HG02938 (cell line): ENCODE measurements around the gene SRC.

Experiments used
- ATAC-seq: cut with Tn5 transposase; IDR thresholded peaks from one replicate; pipeline ENCODE4 v1.9.1; 2021; ENCODE audit warnings: mild to moderate bottlenecking, moderate library complexity; ENCODE audit not compliant: unreplicated experiment

SRC gene

DNA sequence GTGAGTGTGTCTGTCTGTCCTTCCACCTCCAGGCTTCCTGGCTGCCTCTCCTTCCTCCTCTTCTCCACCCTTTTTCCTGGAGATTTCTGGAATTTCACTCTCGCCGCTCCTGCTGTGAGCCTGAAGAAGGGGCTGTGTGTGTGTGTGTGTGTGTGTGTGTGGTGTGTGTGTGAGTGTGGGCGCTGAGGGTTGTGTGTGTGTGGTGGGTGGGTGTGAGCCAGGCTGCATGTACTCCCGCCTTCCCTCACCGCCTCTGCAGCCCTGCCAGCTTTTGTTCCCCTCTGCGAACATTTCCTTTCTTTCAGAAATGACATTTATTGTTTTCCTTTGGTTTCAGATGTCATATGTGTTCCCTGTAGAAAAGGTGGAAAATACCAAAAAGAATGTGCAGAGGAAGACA is 76.0 kb downstream of the SRC start:
- ATAC-seq: no peak

- no peak for ATAC-seq
These were observed 76.9 kb downstream of the SRC start for GRCh38 chr20:37422791-37423286.

- ATAC-seq: no peak
These were observed 77.6 kb downstream of the SRC start for GRCh38 chr20:37423545-37423944.

- ATAC-seq: no peak
These were observed 78.3 kb downstream of the SRC start for GRCh38 chr20:37424062-37424851.

GRCh38 chr20:37425103-37425625 is 79.2 kb downstream of the SRC start:
- no peak for ATAC-seq

DNA sequence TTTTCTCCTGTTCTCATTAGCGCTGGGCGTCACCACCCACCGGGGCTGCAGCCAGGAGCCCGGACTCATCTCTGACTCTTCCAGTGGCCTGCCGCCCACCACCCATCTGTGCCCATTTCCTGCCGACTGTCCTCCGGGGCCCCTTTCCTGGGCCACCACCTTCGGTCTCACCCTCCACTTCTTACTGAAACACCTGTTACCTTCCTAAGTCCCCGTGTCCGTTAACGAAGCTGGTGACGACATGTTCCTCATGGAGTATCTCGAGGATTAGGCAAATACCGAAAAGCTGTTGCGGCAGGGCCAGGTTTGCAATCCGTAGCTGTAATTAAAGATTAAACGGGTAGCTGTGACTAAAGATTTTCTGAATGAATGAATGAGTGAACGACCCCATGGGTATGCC is 80.2 kb downstream of the SRC start:
- no peak for ATAC-seq

DNA sequence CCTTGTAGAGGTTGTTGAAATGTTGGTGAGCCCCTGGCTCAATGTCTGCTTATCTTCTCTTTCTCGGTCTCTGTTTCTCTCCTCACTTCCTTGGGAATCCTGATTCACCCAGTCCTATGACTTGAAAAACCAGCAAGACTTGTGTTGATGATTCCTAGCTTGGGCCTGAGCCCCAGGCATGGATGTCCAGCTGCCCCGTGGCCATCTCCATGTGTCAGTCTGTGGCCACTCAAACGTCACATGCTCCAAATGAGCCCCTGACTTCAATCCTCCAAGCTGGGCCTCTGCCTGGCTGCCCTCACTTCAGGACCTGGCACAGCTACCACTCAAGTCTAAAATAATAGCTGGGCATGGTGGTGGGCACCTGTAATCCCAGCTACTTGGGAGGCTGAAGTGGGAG is 81.0 kb downstream of the SRC start:
- ATAC-seq: no peak

DNA sequence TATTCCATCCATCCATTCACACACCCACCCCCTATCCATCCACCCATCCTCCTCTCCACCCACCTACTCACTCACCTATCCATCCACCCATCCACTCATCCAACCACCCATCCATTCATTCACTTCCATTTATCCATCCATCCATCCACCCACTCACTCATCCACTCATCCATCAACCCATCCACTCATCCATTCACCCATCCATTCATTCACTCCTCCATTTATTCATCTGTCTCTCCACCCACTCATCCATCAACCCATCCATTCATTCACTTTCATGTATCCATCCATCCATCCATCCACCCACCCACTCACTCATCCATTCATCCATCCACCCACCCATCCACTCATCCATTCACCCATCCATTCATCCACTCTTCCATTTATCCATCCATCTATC is 84.1 kb downstream of the SRC start:
- no peak for ATAC-seq

DNA sequence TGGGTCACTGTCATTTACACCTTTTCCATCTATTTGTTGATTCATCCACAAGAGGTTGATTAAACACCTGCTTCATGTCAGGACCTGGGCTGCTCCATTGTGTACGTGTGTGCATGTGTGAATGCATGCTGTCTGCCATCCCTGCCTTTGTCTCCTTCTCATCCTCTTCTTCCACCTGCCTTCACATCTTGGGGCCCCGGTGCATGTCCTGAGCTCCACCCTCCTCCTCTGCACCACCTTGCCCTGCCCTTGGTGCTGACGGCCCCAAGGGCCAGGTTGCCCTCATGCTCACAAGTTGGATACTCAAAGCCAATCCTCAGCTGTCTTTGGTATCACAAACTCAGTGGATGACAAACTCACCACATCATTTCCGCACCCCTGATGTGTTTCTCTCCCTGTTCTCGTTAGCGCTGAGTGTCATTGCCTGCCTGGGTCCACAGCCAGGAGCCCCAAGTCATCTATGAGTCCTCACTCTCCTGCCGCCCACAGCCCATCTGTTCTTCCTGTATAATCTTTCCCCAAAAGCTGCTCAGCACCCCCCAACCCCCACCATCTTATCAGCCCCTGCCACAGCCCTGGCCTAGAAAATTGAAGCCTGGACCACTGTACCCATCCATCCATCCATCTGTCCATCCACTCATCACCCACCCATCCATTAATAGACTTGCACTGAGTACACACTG is 85.0 kb downstream of the SRC start:
- no peak for ATAC-seq

- no peak for ATAC-seq
These were observed 85.8 kb downstream of the SRC start for GRCh38 chr20:37431786-37432185.

DNA sequence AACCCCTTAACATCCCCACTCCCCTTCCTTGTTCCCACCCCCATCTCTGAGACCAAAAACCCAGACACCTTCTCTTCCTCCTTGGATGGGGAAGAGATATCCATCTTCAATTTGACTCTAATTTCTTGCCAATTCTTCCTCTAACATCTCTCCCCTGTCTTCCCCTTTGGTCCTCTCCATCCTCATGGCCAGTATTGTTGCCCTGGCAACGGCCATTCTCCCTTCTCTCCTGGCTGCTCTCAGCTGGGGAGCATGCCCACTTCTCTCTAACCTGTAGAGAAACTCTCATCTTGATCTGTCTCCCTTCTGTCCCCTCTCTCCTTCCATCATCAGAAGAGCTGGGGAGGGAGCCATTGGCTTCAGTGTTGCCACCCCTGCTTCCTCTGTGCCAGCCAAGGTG is 86.7 kb downstream of the SRC start:
- ATAC-seq: no peak

DNA sequence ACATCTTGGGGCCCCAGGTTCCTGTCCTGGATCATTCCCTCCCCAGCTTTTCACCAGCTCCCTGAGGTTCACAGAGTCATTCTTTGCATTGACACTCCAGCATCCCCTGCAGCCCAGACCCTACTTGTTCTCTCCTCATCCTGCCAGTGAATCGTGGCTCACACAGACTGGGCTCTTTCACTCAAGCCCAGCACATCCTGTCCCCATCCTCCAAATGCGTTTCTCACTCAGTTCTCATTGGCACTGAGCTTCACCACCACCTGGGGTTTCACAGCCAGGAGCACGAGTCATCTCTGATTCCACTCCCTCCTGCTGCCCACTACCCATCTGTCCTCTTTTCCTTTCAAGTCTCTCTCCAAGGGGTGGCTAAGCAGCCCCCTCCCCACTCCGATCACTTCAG is 89.7 kb downstream of the SRC start:
- no peak for ATAC-seq

DNA sequence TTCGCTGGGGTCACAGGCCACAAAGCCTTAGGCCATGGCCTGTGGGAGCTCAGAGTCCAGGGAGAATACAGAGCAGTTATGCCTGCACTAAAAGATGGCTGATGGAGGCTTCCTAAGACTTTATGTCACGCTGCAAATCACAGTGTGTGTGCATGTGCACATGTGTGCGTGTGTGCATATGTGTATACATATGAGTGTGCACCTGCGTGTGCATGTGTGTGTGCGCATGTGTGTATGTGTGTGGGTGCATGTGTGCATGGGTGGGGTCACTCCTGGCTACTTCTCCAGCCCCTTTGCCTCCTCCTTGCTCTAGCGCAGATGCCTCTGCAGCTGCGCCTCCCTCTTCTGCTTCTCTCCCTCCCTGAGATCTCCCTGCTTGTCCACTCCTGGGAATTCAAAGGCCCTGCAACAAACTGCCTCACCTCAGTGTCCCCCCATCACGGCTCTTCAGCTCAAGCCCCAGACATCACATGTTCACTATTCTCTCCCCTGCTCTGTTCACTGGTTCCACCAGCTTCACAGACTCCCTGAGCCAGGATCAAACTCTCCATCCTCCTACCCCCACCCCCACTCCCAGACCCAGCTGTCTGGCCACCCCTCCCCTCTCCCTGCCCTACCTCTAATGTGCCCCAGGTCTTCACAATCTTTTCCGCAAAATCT is 90.7 kb downstream of the SRC start:
- no peak for ATAC-seq

DNA sequence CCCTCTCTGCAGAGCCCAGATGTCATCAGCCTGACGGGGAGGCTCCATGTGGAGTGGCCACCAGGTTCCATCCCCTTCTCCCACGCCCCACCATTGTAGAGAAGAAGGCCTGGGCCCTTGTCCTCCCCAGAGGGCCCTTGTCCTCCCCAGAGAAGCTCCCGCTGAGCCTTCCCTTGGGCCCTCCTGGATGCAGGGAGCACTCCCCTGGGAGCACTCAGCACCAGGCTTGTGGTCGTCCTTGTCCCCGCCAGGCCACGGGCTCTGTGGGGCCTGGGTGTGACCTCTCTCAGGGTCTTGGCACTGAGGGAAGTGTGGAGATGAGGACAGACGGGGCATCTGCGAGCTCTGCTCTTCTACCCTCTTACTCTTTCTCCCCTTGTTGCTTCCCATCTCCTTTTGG is 91.7 kb downstream of the SRC start:
- no peak for ATAC-seq

DNA sequence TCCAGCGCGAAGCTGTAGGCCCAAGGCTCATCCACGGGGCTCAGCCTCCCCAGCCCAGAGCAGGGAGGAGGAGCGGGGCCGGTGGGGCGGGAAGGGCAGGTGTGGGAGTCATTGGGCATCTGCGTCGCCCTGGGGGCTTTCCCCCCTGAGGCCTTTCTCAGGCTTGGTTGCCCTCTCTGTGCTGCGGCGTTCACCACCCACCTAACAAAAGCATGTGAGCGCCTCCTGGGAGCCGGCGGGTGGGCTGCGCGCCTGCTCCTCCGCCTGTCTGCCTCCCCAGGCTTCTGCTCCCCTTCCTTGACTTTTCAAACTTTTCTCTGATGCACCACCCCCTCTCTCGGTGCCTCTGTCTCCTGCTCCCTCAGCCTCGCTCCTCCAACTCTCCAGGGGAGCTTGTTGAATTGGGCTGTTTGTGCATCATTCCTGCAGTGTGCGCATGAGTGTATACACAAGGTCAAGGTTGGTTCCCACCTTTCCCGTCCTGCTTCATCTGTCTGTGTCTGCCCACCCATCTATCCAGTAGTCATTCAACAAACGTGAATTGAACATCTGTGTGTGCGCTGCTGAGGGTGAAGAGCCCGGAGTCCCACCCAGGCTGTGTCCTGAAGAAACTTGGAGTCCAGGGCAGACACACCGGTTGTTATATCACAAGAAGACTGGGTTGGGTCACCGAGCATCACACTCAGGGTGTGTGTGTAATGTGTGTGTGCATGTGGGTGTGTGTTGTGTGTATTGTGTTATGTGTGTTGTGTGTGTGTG is 92.7 kb downstream of the SRC start:
- ATAC-seq: no peak

GRCh38 chr20:37439223-37439933 is 93.4 kb downstream of the SRC start:
- no peak for ATAC-seq

GRCh38 chr20:37441023-37441422 is 95.1 kb downstream of the SRC start:
- no peak for ATAC-seq

DNA sequence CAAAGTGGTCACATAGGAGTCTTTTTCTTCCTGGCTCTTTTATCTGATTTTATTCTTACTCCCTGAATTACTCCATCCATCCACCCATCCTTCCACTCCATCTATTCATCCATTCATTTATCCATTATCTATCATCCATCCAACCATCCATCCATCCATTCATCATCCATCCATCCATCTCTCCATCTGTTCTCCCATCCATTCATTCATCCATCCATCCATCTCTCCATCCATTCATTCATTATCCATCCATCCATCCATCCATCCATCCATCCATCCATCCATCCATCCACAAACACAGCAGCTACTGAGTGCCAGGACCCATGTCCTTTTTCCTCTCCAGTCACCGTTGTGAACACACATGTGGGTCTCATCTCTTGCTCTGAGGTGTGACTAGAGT is 96.6 kb downstream of the SRC start:
- ATAC-seq: no peak

DNA sequence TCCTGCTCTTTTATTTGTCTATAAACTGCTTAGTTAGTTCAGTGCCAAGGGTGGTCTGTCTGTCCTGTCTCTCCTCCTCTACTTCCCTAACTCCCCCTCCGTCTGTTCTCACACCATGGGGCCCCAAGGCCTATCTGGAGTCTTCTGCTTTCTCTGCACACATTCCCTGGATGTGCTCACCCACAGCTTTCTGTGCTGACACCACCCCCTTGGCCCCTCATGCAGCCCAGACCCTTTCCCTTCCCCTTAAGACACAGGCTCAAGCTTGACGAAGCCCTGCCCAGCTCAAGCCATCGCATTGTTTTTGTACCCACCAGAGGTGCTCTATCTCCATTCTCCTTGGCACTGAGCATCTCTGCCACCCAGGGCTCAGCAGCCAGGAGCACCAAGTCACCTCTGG is 97.0 kb downstream of the SRC start:
- no peak for ATAC-seq

GRCh38 chr20:37443596-37443995 is 97.7 kb downstream of the SRC start:
- no peak for ATAC-seq
